ENCODE data around the gene MSI1. TPM values are rescaled to one million over a fixed set of nuclear protein-coding genes. Genes with fewer than 3 reads are reported as not detected.

The MSI1 gene
- total RNA-seq (2021; ENCODE audit: unreplicated experiment), result 4.1 TPM
- 2.6 TPM for polyA plus RNA-seq (2012; ENCODE audit: insufficient read length)
- percentile 40 among the genes with signal in this experiment for Bru-seq, nascent RNA
- percentile 42 among the genes with signal in this experiment for BruChase-seq, experiment 1, labeled RNA remaining after a 2-hour chase
- BruChase-seq, experiment 2, labeled RNA remaining after a 6-hour chase, result percentile 48 among the genes with signal in this experiment
- long read RNA-seq, partial matches to known transcripts, result 1 of 2 reads
- long read RNA-seq, other reads (novel, unspliced or antisense), result 0 of 2 reads

DNA sequence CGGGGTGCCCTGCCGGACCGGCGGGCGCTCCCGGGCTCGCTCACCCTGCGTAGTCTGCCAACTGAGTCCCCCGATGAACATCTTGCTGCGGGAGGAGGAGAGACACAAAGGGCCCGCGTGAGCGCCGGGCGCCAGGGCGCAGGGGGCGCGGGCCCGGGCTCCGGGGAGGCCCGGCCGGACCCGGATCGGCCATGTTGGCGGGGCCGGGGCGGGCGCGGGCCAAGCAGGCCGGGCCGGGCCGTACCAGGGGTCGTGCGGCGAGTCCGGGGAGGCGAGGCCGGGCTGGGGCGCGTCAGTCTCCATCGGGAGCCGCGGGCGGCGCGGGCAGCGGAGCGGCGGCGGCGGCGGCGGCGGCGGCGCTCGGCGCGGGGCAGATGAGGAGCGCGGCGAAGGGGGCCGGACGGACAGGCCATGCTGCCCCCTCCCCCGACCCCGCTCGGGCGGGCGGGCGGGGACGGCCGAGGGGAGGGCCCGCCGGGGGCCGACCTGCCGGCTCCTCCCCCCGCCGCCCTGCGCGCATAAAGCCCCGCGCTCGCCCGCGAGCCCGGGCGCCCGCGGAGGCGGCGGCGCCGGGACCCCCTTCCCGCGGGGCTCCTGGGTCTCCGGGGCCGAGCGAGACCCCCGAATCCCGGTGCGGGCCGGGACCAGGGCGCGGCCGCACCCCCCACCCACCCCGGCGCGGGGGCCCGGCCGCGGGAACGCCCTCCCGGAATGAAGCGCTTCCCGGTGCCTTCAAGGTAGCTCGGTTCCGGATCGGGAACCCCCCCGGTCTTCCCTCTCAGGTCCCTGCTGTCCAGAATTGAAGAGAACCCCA, at the start of gene MSI1:
TSS of gene MSI1 (minus strand) at position 376 of the 814 bp plus-strand sequence. CDS start at position 303, 73 bp downstream.
- Histone ChIP-seq H3K36me3 (ENCODE audit: control insufficient read depth, insufficient read depth, low read length) (no peaks in the 10 kb centered on the region; the same call in 1 of the 2 replicates), H3K9me3 (ENCODE audit: control insufficient read depth, insufficient read depth, low read depth, low read length) (no peaks in the 10 kb centered on the region), H3K27me3 (ENCODE audit: control insufficient read depth, insufficient read depth, low read length) (peaks cover 18% of the 10 kb centered on the region), H3K4me3 (ENCODE audit: low read depth in 2 of 2, low read length in 2 of 2) (peak within 1 kb of the TSS; percentile 29 to 42), H3K27ac (ENCODE audit: low read length) (no peak within 1 kb of the TSS), H3K4me1 (ENCODE audit: control insufficient read depth, insufficient read depth, low read length) (peaks cover 13% of the 10 kb centered on the region)
- ATAC-seq (peak; percentile 54), DNase-seq (ENCODE audit: low read depth, low spot score) (no peak)
- no TSS peak for BruUV-seq (replicated peaks)
- ChIA-PET POLR2A (no interaction called here), CTCF (no interaction called here)
- intact Hi-C loops (cut with micrococcal nuclease; ENCODE audit: unreplicated experiment) (no loop called here), in situ Hi-C loops (cut with HindIII; ENCODE audit: low pct_unique_long_range_greater_than_20kb, low sequenced_read_pairs) (no loop called here)
- TF ChIP-seq POLR2AphosphoS5 (IDR thresholded peaks at IDR 0.05; ENCODE audit: low read depth, low read length) (no peak), SIN3A (IDR thresholded peaks at IDR 0.05; ENCODE audit: borderline replicate concordance, insufficient read depth, low read depth, low read length) (no peak)
- TF ChIP-seq, protein P1, sequence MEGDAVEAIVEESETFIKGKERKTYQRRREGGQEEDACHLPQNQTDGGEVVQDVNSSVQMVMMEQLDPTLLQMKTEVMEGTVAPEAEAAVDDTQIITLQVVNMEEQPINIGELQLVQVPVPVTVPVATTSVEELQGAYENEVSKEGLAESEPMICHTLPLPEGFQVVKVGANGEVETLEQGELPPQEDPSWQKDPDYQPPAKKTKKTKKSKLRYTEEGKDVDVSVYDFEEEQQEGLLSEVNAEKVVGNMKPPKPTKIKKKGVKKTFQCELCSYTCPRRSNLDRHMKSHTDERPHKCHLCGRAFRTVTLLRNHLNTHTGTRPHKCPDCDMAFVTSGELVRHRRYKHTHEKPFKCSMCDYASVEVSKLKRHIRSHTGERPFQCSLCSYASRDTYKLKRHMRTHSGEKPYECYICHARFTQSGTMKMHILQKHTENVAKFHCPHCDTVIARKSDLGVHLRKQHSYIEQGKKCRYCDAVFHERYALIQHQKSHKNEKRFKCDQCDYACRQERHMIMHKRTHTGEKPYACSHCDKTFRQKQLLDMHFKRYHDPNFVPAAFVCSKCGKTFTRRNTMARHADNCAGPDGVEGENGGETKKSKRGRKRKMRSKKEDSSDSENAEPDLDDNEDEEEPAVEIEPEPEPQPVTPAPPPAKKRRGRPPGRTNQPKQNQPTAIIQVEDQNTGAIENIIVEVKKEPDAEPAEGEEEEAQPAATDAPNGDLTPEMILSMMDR (IDR thresholded peaks at IDR 0.05), result no peak

- Histone ChIP-seq H3K4me1 (ENCODE audit: control insufficient read depth, insufficient read depth, low read length) (no peaks in the 10 kb centered on the region), H3K27me3 (ENCODE audit: control insufficient read depth, insufficient read depth, low read length) (no peaks in the 10 kb centered on the region), H3K4me3 (ENCODE audit: low read depth in 2 of 2, low read length in 2 of 2) (no peak overlapping the region), H3K27ac (ENCODE audit: low read length) (no peak overlapping the region), H3K36me3 (ENCODE audit: control insufficient read depth, insufficient read depth, low read length) (no peaks in the 10 kb centered on the region), H3K9me3 (ENCODE audit: control insufficient read depth, insufficient read depth, low read depth, low read length) (no peaks in the 10 kb centered on the region)
- TF ChIP-seq TCF7L2 (IDR thresholded peaks at IDR 0.05; ENCODE audit: low read depth, low read length) (no peak), POLR2AphosphoS5 (IDR thresholded peaks at IDR 0.05; ENCODE audit: low read depth, low read length) (no peak), REST (IDR thresholded peaks at IDR 0.05; ENCODE audit: insufficient read depth in 1 of 2, low read depth in 2 of 2, low read length in 1 of 2) (no peak), SIN3A (IDR thresholded peaks at IDR 0.05; ENCODE audit: borderline replicate concordance, insufficient read depth, low read depth, low read length) (no peak)
- TF ChIP-seq, protein P1 (IDR thresholded peaks at IDR 0.05), result no peak
- no peak for ATAC-seq
- BruUV-seq (replicated peaks), result no TSS peak
- in situ Hi-C loops (cut with HindIII; ENCODE audit: low pct_unique_long_range_greater_than_20kb, low sequenced_read_pairs), result no loop called here
- CTCF ChIA-PET, result no interaction called here
- no peak for DNase-seq (ENCODE audit: low read depth, low spot score)
- intact Hi-C loops (cut with micrococcal nuclease; ENCODE audit: unreplicated experiment), result no loop called here
- POLR2A ChIA-PET, result interaction anchor here (0.6 kb wide), 1 partner anchor 127 kb away, joined by 14 read pairs; the partner anchor contains the start of gene RNU4-2
Measured at GRCh38 chr12:120417917-120418580, 49.1 kb upstream of the MSI1 start.

All from Panc1 (cell line).